C4-2B (cell line): ENCODE measurements around the gene REXO4.

Experiments used
- CTCF ChIP-seq: fragments of 450-650 bp; conservative IDR thresholded peaks from 2 replicates; pipeline ENCODE4 v1.5.1; 2017; ENCODE audit warnings: mild to moderate bottlenecking
- ZFX ChIP-seq: fragments of 450-650 bp; IDR thresholded peaks from 2 replicates; pipeline ENCODE4 v1.6.1; 2017

- TF ChIP-seq CTCF (no peak), ZFX (no peak)
Measured at GRCh38 chr9:133428617-133429101, 10.8 kb upstream of the REXO4 start.
